Stimulated activated CD8-positive, alpha-beta memory T cell treated with anti-CD3 and anti-CD28 coated beads, Interleukin-12 subunit alpha, Interleukin-12 subunit beta, amount 100 ng/mL, for 24 hours (primary cell): Measurements from ENCODE around the gene LTBP1.

Source experiments
- DNase-seq: peaks from one replicate; pipeline ENCODE4 v3.0.0-alpha.2; 2020; ENCODE audit errors: extremely low read depth

The LTBP1 gene

GRCh38 chr2:32932825-32933755 is 13.7 kb upstream of the LTBP1 start:
- no peak for DNase-seq

- DNase-seq, result no peak
Measured at GRCh38 chr2:32933756-32934095, 13.0 kb upstream of the LTBP1 start.

GRCh38 chr2:32937602-32938448 is 8.9 kb upstream of the LTBP1 start:
- DNase-seq, result no peak

- DNase-seq, result no peak
Measured at GRCh38 chr2:32938934-32939333, 7.8 kb upstream of the LTBP1 start.

- DNase-seq, result no peak
Measured at GRCh38 chr2:32940316-32940997, 6.3 kb upstream of the LTBP1 start.

- no peak for DNase-seq
Measured at GRCh38 chr2:32941944-32942690, 4.6 kb upstream of the LTBP1 start.

- no peak for DNase-seq
Measured at GRCh38 chr2:32942793-32943485, 3.8 kb upstream of the LTBP1 start.

- no peak for DNase-seq
Measured at GRCh38 chr2:32945286-32945685, 1.5 kb upstream of the LTBP1 start.

GRCh38 chr2:32947076-32947483 is 327 bp downstream of the LTBP1 start:
- no peak for DNase-seq

- no peak for DNase-seq
Measured at GRCh38 chr2:32947484-32948143, 861 bp downstream of the LTBP1 start.

GRCh38 chr2:32948266-32948665 is 1.5 kb downstream of the LTBP1 start:
- DNase-seq, result no peak

- no peak for DNase-seq
Measured at GRCh38 chr2:32949260-32949659, 2.5 kb downstream of the LTBP1 start.

- no peak for DNase-seq
Measured at GRCh38 chr2:32951672-32952071, 4.9 kb downstream of the LTBP1 start.

GRCh38 chr2:32952761-32953476 is 6.2 kb downstream of the LTBP1 start:
- DNase-seq, result no peak

GRCh38 chr2:32954206-32954605 is 7.5 kb downstream of the LTBP1 start:
- DNase-seq, result no peak

- DNase-seq, result no peak
Measured at GRCh38 chr2:32958821-32959220, 12.1 kb downstream of the LTBP1 start.

GRCh38 chr2:32960238-32960637 is 13.5 kb downstream of the LTBP1 start:
- DNase-seq, result no peak

GRCh38 chr2:32960647-32961403 is 14.1 kb downstream of the LTBP1 start:
- DNase-seq, result no peak

- no peak for DNase-seq
Measured at GRCh38 chr2:32962690-32963089, 15.9 kb downstream of the LTBP1 start.
